Thoracic aorta (tissue), 2 donors: ENCODE results near the gene ZBTB17. TPM values are rescaled to one million over a fixed set of nuclear protein-coding genes. Genes with fewer than 3 reads are reported as not detected.
"Not testable (repeated sequence)": the region's sequence is repeated elsewhere in the genome, so short reads cannot be mapped to it uniquely, and the experiment has no call there.

Experiments used
- ATAC-seq: fragments of 150-250 bp; one replicate; pipeline ENCODE4 v1.8.0; 2017; ENCODE audit warnings: low read depth; ENCODE audit not compliant: insufficient number of reproducible peaks, low FRiP score
- DNase-seq: peaks from one replicate; pipeline ENCODE4 v3.0.0-alpha.2; 2020; ENCODE audit warnings: low spot score
- H3K27ac ChIP-seq, 2 donors: fragments of 200-600 bp; sonication (generic); 1 replicate in 1 of 2; 2 replicates in 1 of 2; pipeline ENCODE4 v1.5.1; 2016; ENCODE audit warnings: mild to moderate bottlenecking in 2 of 2, moderate library complexity in 2 of 2
- H3K27me3 ChIP-seq: fragments of 200-600 bp; sonication (generic); replicated peaks from 2 replicates; pipeline ENCODE4 v1.6.0; 2016; ENCODE audit warnings: mild to moderate bottlenecking; ENCODE audit not compliant: insufficient read depth
- H3K36me3 ChIP-seq: fragments of 200-600 bp; sonication (generic); one replicate; pipeline ENCODE4 v1.5.1; 2016
- H3K4me1 ChIP-seq, 2 donors: fragments of 200-600 bp; sonication (generic); 1 replicate in 1 of 2; 2 replicates in 1 of 2; pipeline versions ENCODE4 v1.5.1 to v1.6.0; 2016; ENCODE audit warnings: low read depth in 2 of 2, mild to moderate bottlenecking in 1 of 2; ENCODE audit not compliant: control insufficient read depth in 1 of 2
- H3K4me3 ChIP-seq: fragments of 200-600 bp; sonication (generic); 2 replicates; pipeline ENCODE4 v1.5.1; 2016; ENCODE audit warnings: mild to moderate bottlenecking
- H3K9me3 ChIP-seq: fragments of 200-600 bp; sonication (generic); 2 replicates; pipeline ENCODE4 v1.5.1; 2016
- CTCF ChIP-seq: fragments of 200-600 bp; sonication (generic); IDR thresholded peaks from one replicate; pipeline ENCODE4 v1.5.1; 2019; ENCODE audit warnings: antibody characterized with exemption
- total RNA-seq, 2 donors: library from RNA; depleted of rRNA; stranded (reverse); fragments of >200 nt; gene quantifications; one replicate each; pipeline versions ENCODE4 v1.1.0 to v1.2.3, GENCODE V29; 2016

The ZBTB17 gene
- total RNA-seq, 2 donors from 2014 or later: 42.9 to 46.5 TPM

- ATAC-seq: no peak
- no peaks in the 10 kb centered on the region for H3K9me3 ChIP-seq
- H3K27me3 ChIP-seq: no peaks in the 10 kb centered on the region
- TF ChIP-seq CTCF: no peak
- no peak for DNase-seq
- H3K36me3 ChIP-seq: no peaks in the 10 kb centered on the region
- no peaks in the 10 kb centered on the region for H3K4me1 ChIP-seq
- H3K27ac ChIP-seq: no peak overlapping the region
- no peak overlapping the region for H3K4me3 ChIP-seq
Observed at GRCh38 chr1:16006552-16007485, 30.9 kb upstream of the ZBTB17 start.

- DNase-seq (no peak), ATAC-seq (no peak)
- Histone ChIP-seq H3K36me3 (no peaks in the 10 kb centered on the region), H3K4me1 (no peaks in the 10 kb centered on the region), H3K9me3 (no peaks in the 10 kb centered on the region), H3K27me3 (no peaks in the 10 kb centered on the region), H3K4me3 (no peak overlapping the region), H3K27ac (no peak overlapping the region)
- no peak for TF ChIP-seq CTCF
Observed at GRCh38 chr1:16006010-16006409, 30.1 kb upstream of the ZBTB17 start.

GRCh38 chr1:16005597-16005996 is 29.7 kb upstream of the ZBTB17 start:
- DNase-seq: no peak
- Histone ChIP-seq H3K9me3 (no peaks in the 10 kb centered on the region), H3K27ac (no peak overlapping the region), H3K4me3 (no peak overlapping the region), H3K36me3 (no peaks in the 10 kb centered on the region), H3K4me1 (no peaks in the 10 kb centered on the region), H3K27me3 (no peaks in the 10 kb centered on the region)
- ATAC-seq: no peak
- no peak for TF ChIP-seq CTCF

GRCh38 chr1:16001274-16001673 is 25.4 kb upstream of the ZBTB17 start:
- not testable (repeated sequence) for H3K4me1 ChIP-seq, H3K27ac ChIP-seq, H3K4me3 ChIP-seq, H3K36me3 ChIP-seq, H3K27me3 ChIP-seq, DNase-seq, H3K9me3 ChIP-seq, ATAC-seq

GRCh38 chr1:15998929-15999328 is 23.0 kb upstream of the ZBTB17 start:
- no peak overlapping the region for H3K27ac ChIP-seq
- H3K4me3 ChIP-seq: no peak overlapping the region
- DNase-seq (no peak), ATAC-seq (no peak)
- H3K4me1 ChIP-seq: no peaks in the 10 kb centered on the region
- H3K9me3 ChIP-seq: no peaks in the 10 kb centered on the region
- H3K36me3 ChIP-seq: no peaks in the 10 kb centered on the region
- no peaks in the 10 kb centered on the region for H3K27me3 ChIP-seq
- no peak for TF ChIP-seq CTCF
